HL-60 (cell line): Measurements from ENCODE around the gene WNT16.

Experiments
- GABPA ChIP-seq: IDR thresholded peaks from 2 replicates; pipeline ENCODE4 v1.6.1; 2012; ENCODE audit warnings: low read depth
- POLR2AphosphoS5 ChIP-seq: IDR thresholded peaks from 2 replicates; pipeline ENCODE4 v1.6.1; 2012; ENCODE audit warnings: low read depth

DNA sequence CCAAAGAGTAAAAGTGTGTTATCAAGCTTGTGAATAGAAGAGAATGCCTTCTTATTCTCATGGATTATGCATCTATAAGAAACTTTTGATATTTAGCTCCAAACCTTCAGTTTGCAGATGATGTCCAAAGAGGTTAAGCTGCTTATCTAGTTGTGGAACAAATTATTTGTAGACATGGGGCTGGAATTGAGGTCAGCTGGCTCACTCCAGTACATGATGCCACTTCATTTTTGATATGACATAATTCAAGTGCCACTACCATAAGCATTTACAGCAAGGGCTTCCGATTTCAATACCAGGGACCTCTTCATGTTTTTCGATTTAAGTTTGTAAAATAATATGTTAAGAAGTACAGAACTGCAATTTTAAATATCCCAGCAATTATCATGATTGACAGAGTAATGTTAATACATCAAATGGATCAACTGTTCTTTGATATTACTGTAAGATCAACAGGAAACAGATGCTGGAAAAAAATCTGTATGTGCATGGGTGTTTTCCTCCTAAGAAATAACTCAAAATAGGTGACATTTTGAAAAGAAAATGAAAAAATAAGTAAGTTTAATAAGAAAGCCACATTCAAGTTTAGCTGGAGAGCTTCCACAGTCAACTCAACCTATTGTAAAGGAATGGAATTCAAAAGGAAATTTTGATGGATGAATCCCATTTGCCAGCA, 54.6 kb downstream of the WNT16 start:
- TF ChIP-seq POLR2AphosphoS5 (no peak), GABPA (no peak)
